HG03439 (cell line): Measurements from ENCODE around the gene MRPS31.
A peak's percentile ranks its signal among the peaks of the same experiment; 100 is the strongest.
"Not testable (repeated sequence)": the region's sequence is repeated elsewhere in the genome, so short reads cannot be mapped to it uniquely, and the experiment has no call there.

ENCODE experiments used
- ATAC-seq: cut with Tn5 transposase; IDR thresholded peaks from one replicate; pipeline ENCODE4 v1.9.1; 2021; ENCODE audit warnings: mild to moderate bottlenecking, moderate library complexity; ENCODE audit not compliant: unreplicated experiment

The MRPS31 gene

GRCh38 chr13:40764587-40765403 is 6.2 kb downstream of the MRPS31 start:
- no peak for ATAC-seq

- no peak for ATAC-seq
Observed at GRCh38 chr13:40762849-40763248, 8.1 kb downstream of the MRPS31 start.

GRCh38 chr13:40758811-40759210 is 12.2 kb downstream of the MRPS31 start:
- ATAC-seq = peak; percentile 63

GRCh38 chr13:40756042-40756441 is 14.9 kb downstream of the MRPS31 start:
- no peak for ATAC-seq

- ATAC-seq = no peak
Observed at GRCh38 chr13:40755082-40755700, 15.8 kb downstream of the MRPS31 start.

- ATAC-seq = no peak
Observed at GRCh38 chr13:40749327-40749726, 21.7 kb downstream of the MRPS31 start.

- not testable (repeated sequence) for ATAC-seq
Observed at GRCh38 chr13:40735232-40735548, 35.8 kb downstream of the MRPS31 start.

- not testable (repeated sequence) for ATAC-seq
Observed at GRCh38 chr13:40734536-40735231, 36.3 kb downstream of the MRPS31 start.

- no peak for ATAC-seq
Observed at GRCh38 chr13:40732658-40733057, 38.3 kb downstream of the MRPS31 start.

- ATAC-seq = no peak
Observed at GRCh38 chr13:40728595-40728994, 42.4 kb downstream of the MRPS31 start.

- not testable (repeated sequence) for ATAC-seq
Observed at GRCh38 chr13:40714433-40714832, 56.6 kb downstream of the MRPS31 start.

GRCh38 chr13:40706439-40706838 is 64.6 kb downstream of the MRPS31 start:
- no peak for ATAC-seq

- peak; percentile 47 for ATAC-seq
Observed at GRCh38 chr13:40697711-40698110, 73.3 kb downstream of the MRPS31 start.

- ATAC-seq = no peak
Observed at GRCh38 chr13:40694426-40694825, 76.6 kb downstream of the MRPS31 start.

- no peak for ATAC-seq
Observed at GRCh38 chr13:40692946-40693345, 78.0 kb downstream of the MRPS31 start.

- no peak for ATAC-seq
Observed at GRCh38 chr13:40688781-40689180, 82.2 kb downstream of the MRPS31 start.

- no peak for ATAC-seq
Observed at GRCh38 chr13:40682449-40683240, 88.3 kb downstream of the MRPS31 start.

GRCh38 chr13:40681341-40682146 is 89.4 kb downstream of the MRPS31 start:
- no peak for ATAC-seq

- no peak for ATAC-seq
Observed at GRCh38 chr13:40680659-40681323, 90.2 kb downstream of the MRPS31 start.

- ATAC-seq = no peak
Observed at GRCh38 chr13:40679480-40679985, 91.5 kb downstream of the MRPS31 start.
